ENCODE data around the gene ALK. TPM values are rescaled to one million over a fixed set of nuclear protein-coding genes. Genes with fewer than 3 reads are reported as not detected.

ALK gene
- total and polyA plus RNA-seq, 2 donors (not counting 1 experiment from before 2014, with no cell fraction given) = under 0.01 to 0.02 TPM

GRCh38 chr2:29449499-29449898 is 471.9 kb downstream of the ALK start:
- no peaks in the 10 kb centered on the region for H3K27me3 ChIP-seq (ENCODE audit: control insufficient read depth, insufficient read depth, low read length)
- no peak for TF ChIP-seq EZH2 (IDR thresholded peaks at IDR 0.05; ENCODE audit: low read length, missing control alignments)
- no peak overlapping the region for H3K4me2 ChIP-seq (ENCODE audit: extremely low read depth, insufficient read depth, low read length)
- H3K27ac ChIP-seq (ENCODE audit: insufficient read depth, low read length) = no peak overlapping the region
- H3K9me3 ChIP-seq (ENCODE audit: control insufficient read depth, insufficient read depth, low read depth, low read length) = no peaks in the 10 kb centered on the region
- H3K79me2 ChIP-seq (ENCODE audit: control insufficient read depth, insufficient read depth, low read length) = no peaks in the 10 kb centered on the region
- no peak overlapping the region for H3K9ac ChIP-seq (ENCODE audit: insufficient read depth, low read length)
- no peak for DNase-seq (ENCODE audit: low read depth in 2 of 2)
- H2AFZ ChIP-seq (ENCODE audit: low read length) = no peak overlapping the region
- H3K36me3 ChIP-seq (ENCODE audit: control insufficient read depth, insufficient read depth, low read length) = no peaks in the 10 kb centered on the region
- H4K20me1 ChIP-seq (ENCODE audit: control insufficient read depth, extremely low read depth, insufficient read depth, low read length) = no peaks in the 10 kb centered on the region
- no peak overlapping the region for H3K4me3 ChIP-seq (replicated peaks in 1 of 4; ENCODE audit: control extremely low read depth in 1 of 4, insufficient read depth in 1 of 4, low read depth in 3 of 4, low read length in 4 of 4)
- no peaks in the 10 kb centered on the region for H3K4me1 ChIP-seq (ENCODE audit: control insufficient read depth, extremely low read depth, insufficient read depth, low read length)

GRCh38 chr2:29448096-29448688 is 473.2 kb downstream of the ALK start:
- Histone ChIP-seq H3K27ac (ENCODE audit: insufficient read depth, low read length) (no peak overlapping the region), H3K4me1 (ENCODE audit: control insufficient read depth, extremely low read depth, insufficient read depth, low read length) (no peaks in the 10 kb centered on the region), H3K4me3 (replicated peaks in 1 of 4; ENCODE audit: control extremely low read depth in 1 of 4, insufficient read depth in 1 of 4, low read depth in 3 of 4, low read length in 4 of 4) (no peak overlapping the region), H3K79me2 (ENCODE audit: control insufficient read depth, insufficient read depth, low read length) (no peaks in the 10 kb centered on the region), H3K9ac (ENCODE audit: insufficient read depth, low read length) (no peak overlapping the region), H3K36me3 (ENCODE audit: control insufficient read depth, insufficient read depth, low read length) (no peaks in the 10 kb centered on the region), H3K27me3 (ENCODE audit: control insufficient read depth, insufficient read depth, low read length) (no peaks in the 10 kb centered on the region), H3K4me2 (ENCODE audit: extremely low read depth, insufficient read depth, low read length) (no peak overlapping the region), H3K9me3 (ENCODE audit: control insufficient read depth, insufficient read depth, low read depth, low read length) (no peaks in the 10 kb centered on the region), H4K20me1 (ENCODE audit: control insufficient read depth, extremely low read depth, insufficient read depth, low read length) (no peaks in the 10 kb centered on the region), H2AFZ (ENCODE audit: low read length) (no peak overlapping the region)
- DNase-seq (ENCODE audit: low read depth in 2 of 2) = no peak
- TF ChIP-seq, protein P1, sequence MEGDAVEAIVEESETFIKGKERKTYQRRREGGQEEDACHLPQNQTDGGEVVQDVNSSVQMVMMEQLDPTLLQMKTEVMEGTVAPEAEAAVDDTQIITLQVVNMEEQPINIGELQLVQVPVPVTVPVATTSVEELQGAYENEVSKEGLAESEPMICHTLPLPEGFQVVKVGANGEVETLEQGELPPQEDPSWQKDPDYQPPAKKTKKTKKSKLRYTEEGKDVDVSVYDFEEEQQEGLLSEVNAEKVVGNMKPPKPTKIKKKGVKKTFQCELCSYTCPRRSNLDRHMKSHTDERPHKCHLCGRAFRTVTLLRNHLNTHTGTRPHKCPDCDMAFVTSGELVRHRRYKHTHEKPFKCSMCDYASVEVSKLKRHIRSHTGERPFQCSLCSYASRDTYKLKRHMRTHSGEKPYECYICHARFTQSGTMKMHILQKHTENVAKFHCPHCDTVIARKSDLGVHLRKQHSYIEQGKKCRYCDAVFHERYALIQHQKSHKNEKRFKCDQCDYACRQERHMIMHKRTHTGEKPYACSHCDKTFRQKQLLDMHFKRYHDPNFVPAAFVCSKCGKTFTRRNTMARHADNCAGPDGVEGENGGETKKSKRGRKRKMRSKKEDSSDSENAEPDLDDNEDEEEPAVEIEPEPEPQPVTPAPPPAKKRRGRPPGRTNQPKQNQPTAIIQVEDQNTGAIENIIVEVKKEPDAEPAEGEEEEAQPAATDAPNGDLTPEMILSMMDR (conservative IDR thresholded peaks at IDR 0.05 in 1 of 2, IDR thresholded peaks at IDR 0.05 in 1 of 2; ENCODE audit: low read depth in 1 of 2, low read length in 2 of 2) = no peak
- TF ChIP-seq EZH2 (IDR thresholded peaks at IDR 0.05; ENCODE audit: low read length, missing control alignments) = no peak

- no peak overlapping the region for H3K27ac ChIP-seq (ENCODE audit: insufficient read depth, low read length)
- no peak for DNase-seq (ENCODE audit: low read depth in 2 of 2)
- H3K9me3 ChIP-seq (ENCODE audit: control insufficient read depth, insufficient read depth, low read depth, low read length) = no peaks in the 10 kb centered on the region
- no peak overlapping the region for H3K4me3 ChIP-seq (replicated peaks in 1 of 4; ENCODE audit: control extremely low read depth in 1 of 4, insufficient read depth in 1 of 4, low read depth in 3 of 4, low read length in 4 of 4)
- no peak overlapping the region for H3K9ac ChIP-seq (ENCODE audit: insufficient read depth, low read length)
- H3K4me2 ChIP-seq (ENCODE audit: extremely low read depth, insufficient read depth, low read length) = no peak overlapping the region
- no peaks in the 10 kb centered on the region for H4K20me1 ChIP-seq (ENCODE audit: control insufficient read depth, extremely low read depth, insufficient read depth, low read length)
- TF ChIP-seq, protein P1 (conservative IDR thresholded peaks at IDR 0.05 in 1 of 2, IDR thresholded peaks at IDR 0.05 in 1 of 2; ENCODE audit: low read depth in 1 of 2, low read length in 2 of 2) = no peak
- no peak for TF ChIP-seq EZH2 (IDR thresholded peaks at IDR 0.05; ENCODE audit: low read length, missing control alignments)
- no peaks in the 10 kb centered on the region for H3K4me1 ChIP-seq (ENCODE audit: control insufficient read depth, extremely low read depth, insufficient read depth, low read length)
- H3K27me3 ChIP-seq (ENCODE audit: control insufficient read depth, insufficient read depth, low read length) = no peaks in the 10 kb centered on the region
- H3K79me2 ChIP-seq (ENCODE audit: control insufficient read depth, insufficient read depth, low read length) = no peaks in the 10 kb centered on the region
- no peaks in the 10 kb centered on the region for H3K36me3 ChIP-seq (ENCODE audit: control insufficient read depth, insufficient read depth, low read length)
- no peak overlapping the region for H2AFZ ChIP-seq (ENCODE audit: low read length)
Observed at GRCh38 chr2:29447513-29447912, 473.9 kb downstream of the ALK start.
